Measurements from ENCODE around the gene IL17RA.
A peak's percentile ranks its signal among the peaks of the same experiment; 100 is the strongest.

Gene IL17RA

DNA sequence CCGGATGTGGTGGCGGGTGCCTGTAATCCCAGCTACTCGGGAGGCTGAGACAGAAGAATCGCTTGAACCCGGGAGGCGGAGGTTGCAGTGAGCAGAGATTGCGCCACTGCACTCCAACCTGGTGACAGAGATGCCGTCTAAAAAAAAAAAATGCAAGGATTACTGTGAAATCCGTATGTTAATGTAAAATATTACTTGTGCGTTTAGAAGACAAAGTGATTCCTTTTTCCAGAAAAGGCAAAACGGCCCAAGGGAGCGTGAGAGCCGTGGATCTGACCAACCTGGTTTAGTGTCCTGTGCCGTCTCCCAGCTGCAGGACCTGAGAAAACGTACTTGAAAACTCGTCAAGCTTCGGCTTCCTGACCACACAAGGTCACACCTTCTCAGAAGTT is 73.4 kb downstream of the IL17RA start:
- Histone ChIP-seq H3K4me1 (ENCODE audit: insufficient read depth, insufficient read length) (no peaks in the 10 kb centered on the region), H3K27me3 (ENCODE audit: insufficient read depth, insufficient read length) (no peaks in the 10 kb centered on the region), H3K4me3 (ENCODE audit: insufficient read length, low read depth) (peak overlapping the region; percentile 79), H3K9me3 (ENCODE audit: insufficient read depth, low read length) (no peaks in the 10 kb centered on the region), H3K9ac (ENCODE audit: insufficient read length, low read depth) (peak overlapping the region; percentile 93), H3K36me3 (ENCODE audit: insufficient read depth, insufficient read length, low read length) (peaks cover 13% of the 10 kb centered on the region)
- DNase-seq (ENCODE audit: low read depth, low spot score), result no peak
- TF ChIP-seq YY1 (IDR thresholded peaks at IDR 0.05; ENCODE audit: insufficient read depth, insufficient read length) (no peak), SUZ12 (IDR thresholded peaks at IDR 0.05; ENCODE audit: extremely low read depth, insufficient read depth, insufficient read length) (no peak), ZNF274 (IDR thresholded peaks at IDR 0.05; ENCODE audit: low read depth, low read length) (no peak)

GRCh38 chr22:17158568-17159503 is 74.0 kb downstream of the IL17RA start, which contains the start of gene HDHD5:
Gene HDHD5, minus strand, starts transcription at chr22:17159277. Its CDS starts 26 bp downstream, at chr22:17159251.
- peaks cover 13% of the 10 kb centered on the region for H3K36me3 ChIP-seq (ENCODE audit: insufficient read depth, insufficient read length, low read length)
- TF ChIP-seq ZNF274 (IDR thresholded peaks at IDR 0.05; ENCODE audit: low read depth, low read length) (no peak), SUZ12 (IDR thresholded peaks at IDR 0.05; ENCODE audit: extremely low read depth, insufficient read depth, insufficient read length) (no peak), YY1 (IDR thresholded peaks at IDR 0.05; ENCODE audit: insufficient read depth, insufficient read length) (no peak)
- H3K9ac ChIP-seq (ENCODE audit: insufficient read length, low read depth), result peak within 1 kb of the TSS; percentile 93
- H3K9me3 ChIP-seq (ENCODE audit: insufficient read depth, low read length), result no peaks in the 10 kb centered on the region
- no peaks in the 10 kb centered on the region for H3K27me3 ChIP-seq (ENCODE audit: insufficient read depth, insufficient read length)
- no peaks in the 10 kb centered on the region for H3K4me1 ChIP-seq (ENCODE audit: insufficient read depth, insufficient read length)
- peak within 1 kb of the TSS; percentile 79 for H3K4me3 ChIP-seq (ENCODE audit: insufficient read length, low read depth)
- DNase-seq (ENCODE audit: low read depth, low spot score), result peak; percentile 65

GRCh38 chr22:17159504-17159951 is 74.7 kb downstream of the IL17RA start:
- TF ChIP-seq SUZ12 (IDR thresholded peaks at IDR 0.05; ENCODE audit: extremely low read depth, insufficient read depth, insufficient read length), result no peak
- TF ChIP-seq YY1 (IDR thresholded peaks at IDR 0.05; ENCODE audit: insufficient read depth, insufficient read length), result no peak
- no peak for TF ChIP-seq ZNF274 (IDR thresholded peaks at IDR 0.05; ENCODE audit: low read depth, low read length)
- H3K9ac ChIP-seq (ENCODE audit: insufficient read length, low read depth), result peak overlapping the region; percentile 93
- no peak for DNase-seq (ENCODE audit: low read depth, low spot score)

GRCh38 chr22:17161991-17162390 is 77.2 kb downstream of the IL17RA start:
- Histone ChIP-seq H3K4me1 (ENCODE audit: insufficient read depth, insufficient read length) (no peaks in the 10 kb centered on the region), H3K36me3 (ENCODE audit: insufficient read depth, insufficient read length, low read length) (peaks cover 9% of the 10 kb centered on the region), H3K4me3 (ENCODE audit: insufficient read length, low read depth) (no peak overlapping the region), H3K27me3 (ENCODE audit: insufficient read depth, insufficient read length) (no peaks in the 10 kb centered on the region), H3K9me3 (ENCODE audit: insufficient read depth, low read length) (no peaks in the 10 kb centered on the region), H3K9ac (ENCODE audit: insufficient read length, low read depth) (no peak overlapping the region)
- DNase-seq (ENCODE audit: low read depth, low spot score), result no peak
- TF ChIP-seq YY1 (IDR thresholded peaks at IDR 0.05; ENCODE audit: insufficient read depth, insufficient read length) (no peak), ZNF274 (IDR thresholded peaks at IDR 0.05; ENCODE audit: low read depth, low read length) (no peak), SUZ12 (IDR thresholded peaks at IDR 0.05; ENCODE audit: extremely low read depth, insufficient read depth, insufficient read length) (no peak)

More at GRCh38 chr22:17159504-17159951, 74.7 kb downstream of the IL17RA start:
- Histone ChIP-seq H3K36me3 (ENCODE audit: insufficient read depth, insufficient read length, low read length) (peaks cover 12% of the 10 kb centered on the region), H3K9me3 (ENCODE audit: insufficient read depth, low read length) (no peaks in the 10 kb centered on the region), H3K4me1 (ENCODE audit: insufficient read depth, insufficient read length) (no peaks in the 10 kb centered on the region), H3K4me3 (ENCODE audit: insufficient read length, low read depth) (peak overlapping the region; percentile 79), H3K27me3 (ENCODE audit: insufficient read depth, insufficient read length) (no peaks in the 10 kb centered on the region)

- H3K36me3 ChIP-seq (ENCODE audit: insufficient read depth, insufficient read length, low read length), result peaks cover 3% of the 10 kb centered on the region
- H3K4me3 ChIP-seq (ENCODE audit: insufficient read length, low read depth), result no peak overlapping the region
- H3K9me3 ChIP-seq (ENCODE audit: insufficient read depth, low read length), result no peaks in the 10 kb centered on the region
- no peaks in the 10 kb centered on the region for H3K4me1 ChIP-seq (ENCODE audit: insufficient read depth, insufficient read length)
- no peaks in the 10 kb centered on the region for H3K27me3 ChIP-seq (ENCODE audit: insufficient read depth, insufficient read length)
- no peak for DNase-seq (ENCODE audit: low read depth, low spot score)
- no peak overlapping the region for H3K9ac ChIP-seq (ENCODE audit: insufficient read length, low read depth)
- TF ChIP-seq SUZ12 (IDR thresholded peaks at IDR 0.05; ENCODE audit: extremely low read depth, insufficient read depth, insufficient read length), result no peak
These were observed 77.9 kb downstream of the IL17RA start for GRCh38 chr22:17162731-17163130.

DNA sequence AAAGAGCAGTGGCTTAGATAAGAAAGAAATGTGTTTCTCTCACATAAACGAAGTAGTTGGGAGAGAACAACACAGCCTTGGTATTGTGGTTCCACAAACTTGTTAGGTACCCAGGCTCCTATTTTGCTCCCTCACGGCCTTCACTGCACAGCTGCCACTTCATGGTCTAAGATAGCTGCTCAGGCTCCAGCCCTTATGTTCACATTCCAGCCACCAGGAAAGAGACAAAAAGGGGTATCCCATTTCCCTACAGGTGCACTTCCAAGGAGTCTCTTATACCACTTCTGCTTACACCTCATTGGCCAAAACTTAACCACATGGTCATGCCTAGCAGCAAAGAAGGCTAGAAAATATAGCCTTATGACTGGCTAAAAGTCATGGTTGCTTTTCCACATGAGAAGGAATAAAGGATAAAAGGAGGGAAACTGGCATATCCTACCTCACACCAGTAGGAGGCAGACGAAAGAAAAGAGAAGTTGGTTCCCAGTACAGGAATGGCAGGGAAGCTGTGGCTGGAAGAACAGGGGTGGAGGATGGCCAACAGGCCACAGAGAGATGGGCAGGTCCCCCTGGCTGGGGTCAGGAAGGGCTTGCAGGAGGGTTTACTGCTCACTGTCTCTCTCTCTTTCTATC is 79.7 kb downstream of the IL17RA start:
- TF ChIP-seq ZNF274 (IDR thresholded peaks at IDR 0.05; ENCODE audit: low read depth, low read length) (no peak), SUZ12 (IDR thresholded peaks at IDR 0.05; ENCODE audit: extremely low read depth, insufficient read depth, insufficient read length) (no peak), YY1 (IDR thresholded peaks at IDR 0.05; ENCODE audit: insufficient read depth, insufficient read length) (no peak)
- no peaks in the 10 kb centered on the region for H3K27me3 ChIP-seq (ENCODE audit: insufficient read depth, insufficient read length)
- H3K4me3 ChIP-seq (ENCODE audit: insufficient read length, low read depth), result no peak overlapping the region
- no peaks in the 10 kb centered on the region for H3K9me3 ChIP-seq (ENCODE audit: insufficient read depth, low read length)
- H3K9ac ChIP-seq (ENCODE audit: insufficient read length, low read depth), result no peak overlapping the region
- no peaks in the 10 kb centered on the region for H3K36me3 ChIP-seq (ENCODE audit: insufficient read depth, insufficient read length, low read length)
- no peaks in the 10 kb centered on the region for H3K4me1 ChIP-seq (ENCODE audit: insufficient read depth, insufficient read length)
- no peak for DNase-seq (ENCODE audit: low read depth, low spot score)
